Suprapubic skin (tissue), 4 donors: ENCODE data around the gene NR1D2.
"Not testable (repeated sequence)": the region's sequence is repeated elsewhere in the genome, so short reads cannot be mapped to it uniquely, and the experiment has no call there.

Experiments
- CTCF ChIP-seq, 2 donors: fragments of 200-600 bp in 1 of 2; fragments of 450-650 bp in 1 of 2; sonication (generic) in 1 of 2; IDR thresholded peaks; one replicate each; pipeline ENCODE4 v1.5.1; 2016 to 2019; ENCODE audit warnings: antibody characterized with exemption in 2 of 2, mild to moderate bottlenecking in 1 of 2, moderate library complexity in 1 of 2
- EP300 ChIP-seq: sonication (generic); formaldehyde crosslinking; IDR thresholded peaks from one replicate; pipeline ENCODE4 v1.6.1; 2017; ENCODE audit warnings: antibody characterized with exemption
- POLR2A ChIP-seq, 2 donors: fragments of 450-650 bp; IDR thresholded peaks; one replicate each; pipeline ENCODE4 v1.6.1; 2017; ENCODE audit warnings: antibody characterized with exemption in 2 of 2, mild to moderate bottlenecking in 2 of 2, moderate library complexity in 2 of 2
- POLR2AphosphoS5 ChIP-seq, 3 donors: sonication (generic); formaldehyde crosslinking; IDR thresholded peaks; one replicate each; pipeline ENCODE4 v1.6.1; 2017; ENCODE audit warnings: antibody characterized with exemption in 3 of 3

DNA sequence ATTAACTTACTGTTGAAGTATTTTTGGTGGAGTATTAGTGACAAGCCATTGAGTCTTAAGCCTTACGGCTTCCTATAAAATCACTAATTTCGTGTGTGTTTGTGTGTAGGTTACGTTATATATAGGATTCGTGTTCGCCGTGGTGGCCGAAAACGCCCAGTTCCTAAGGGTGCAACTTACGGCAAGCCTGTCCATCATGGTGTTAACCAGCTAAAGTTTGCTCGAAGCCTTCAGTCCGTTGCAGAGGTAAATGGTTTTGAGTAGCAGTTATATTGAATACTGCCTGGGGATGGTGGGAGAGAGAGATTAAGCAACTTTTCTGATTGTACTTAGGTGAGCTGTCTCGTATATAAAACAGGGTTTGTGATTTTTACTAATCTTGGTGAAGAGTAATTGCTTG is 26.8 kb upstream of the NR1D2 start:
- not testable (repeated sequence) for TF ChIP-seq POLR2A (IDR thresholded peaks at IDR 0.05); CTCF (IDR thresholded peaks at IDR 0.05); EP300; POLR2AphosphoS5 (IDR thresholded peaks at IDR 0.05)
